ENCODE data around the gene EMC1. TPM values are rescaled to one million over a fixed set of nuclear protein-coding genes. Genes with fewer than 3 reads are reported as not detected.
"Not testable (repeated sequence)": the region's sequence is repeated elsewhere in the genome, so short reads cannot be mapped to it uniquely, and the experiment has no call there.

The EMC1 gene
- total RNA-seq, 6 experiments from 2014 or later, result 18.6 to 32.7 (median 25.3) TPM

DNA sequence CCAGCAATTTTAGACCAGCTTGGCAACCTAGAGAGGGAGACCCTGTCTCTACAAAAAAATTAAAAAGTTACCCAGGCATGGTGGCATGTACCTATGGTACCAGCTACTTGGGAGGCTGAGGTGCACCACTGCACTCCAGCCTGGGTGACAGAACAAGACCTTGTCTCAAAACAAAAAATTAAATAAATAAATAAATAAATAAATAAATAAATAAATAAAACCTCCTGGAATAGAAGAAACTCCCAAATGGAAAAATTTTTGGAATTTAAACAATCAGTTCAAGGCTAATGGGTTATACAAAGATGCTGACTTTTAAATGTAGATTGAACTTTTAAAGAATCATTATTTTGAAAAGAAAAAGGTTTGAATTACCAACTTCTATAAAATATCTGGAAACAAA, 63.5 kb downstream of the EMC1 start:
- no peak overlapping the region for H3K4me3 ChIP-seq
- H3K36me3 ChIP-seq, result peaks cover 13 to 69% (median 50%) of the 10 kb centered on the region in 4 donors
- intact Hi-C loops (cut with DNase I), result loop anchor here in 1 of 2 donors (10.0 kb wide), 1 partner anchor 47 kb away; no protein-coding TSS in a partner anchor
- H3K4me1 ChIP-seq, result peaks cover 0 to 6% (median 0%) of the 10 kb centered on the region in 4 donors
- ATAC-seq (no peak), DNase-seq (no peak)
- no peaks in the 10 kb centered on the region for H3K27me3 ChIP-seq
- no peak overlapping the region for H3K27ac ChIP-seq
- no peak for TF ChIP-seq POLR2A (IDR thresholded peaks at IDR 0.05)
- TF ChIP-seq, protein P1, sequence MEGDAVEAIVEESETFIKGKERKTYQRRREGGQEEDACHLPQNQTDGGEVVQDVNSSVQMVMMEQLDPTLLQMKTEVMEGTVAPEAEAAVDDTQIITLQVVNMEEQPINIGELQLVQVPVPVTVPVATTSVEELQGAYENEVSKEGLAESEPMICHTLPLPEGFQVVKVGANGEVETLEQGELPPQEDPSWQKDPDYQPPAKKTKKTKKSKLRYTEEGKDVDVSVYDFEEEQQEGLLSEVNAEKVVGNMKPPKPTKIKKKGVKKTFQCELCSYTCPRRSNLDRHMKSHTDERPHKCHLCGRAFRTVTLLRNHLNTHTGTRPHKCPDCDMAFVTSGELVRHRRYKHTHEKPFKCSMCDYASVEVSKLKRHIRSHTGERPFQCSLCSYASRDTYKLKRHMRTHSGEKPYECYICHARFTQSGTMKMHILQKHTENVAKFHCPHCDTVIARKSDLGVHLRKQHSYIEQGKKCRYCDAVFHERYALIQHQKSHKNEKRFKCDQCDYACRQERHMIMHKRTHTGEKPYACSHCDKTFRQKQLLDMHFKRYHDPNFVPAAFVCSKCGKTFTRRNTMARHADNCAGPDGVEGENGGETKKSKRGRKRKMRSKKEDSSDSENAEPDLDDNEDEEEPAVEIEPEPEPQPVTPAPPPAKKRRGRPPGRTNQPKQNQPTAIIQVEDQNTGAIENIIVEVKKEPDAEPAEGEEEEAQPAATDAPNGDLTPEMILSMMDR (IDR thresholded peaks at IDR 0.05), result no peak
- no peaks in the 10 kb centered on the region for H3K9me3 ChIP-seq

- TF ChIP-seq, protein P1 (IDR thresholded peaks at IDR 0.05), result no peak
- TF ChIP-seq POLR2A (IDR thresholded peaks at IDR 0.05), result no peak
- intact Hi-C loops (cut with DNase I), result loop anchor here in 1 of 2 donors (10.0 kb wide), 1 partner anchor 49 kb away; no protein-coding TSS in a partner anchor
- no peaks in the 10 kb centered on the region for H3K9me3 ChIP-seq
Observed at GRCh38 chr1:19186001-19186400, 65.3 kb downstream of the EMC1 start.

DNA sequence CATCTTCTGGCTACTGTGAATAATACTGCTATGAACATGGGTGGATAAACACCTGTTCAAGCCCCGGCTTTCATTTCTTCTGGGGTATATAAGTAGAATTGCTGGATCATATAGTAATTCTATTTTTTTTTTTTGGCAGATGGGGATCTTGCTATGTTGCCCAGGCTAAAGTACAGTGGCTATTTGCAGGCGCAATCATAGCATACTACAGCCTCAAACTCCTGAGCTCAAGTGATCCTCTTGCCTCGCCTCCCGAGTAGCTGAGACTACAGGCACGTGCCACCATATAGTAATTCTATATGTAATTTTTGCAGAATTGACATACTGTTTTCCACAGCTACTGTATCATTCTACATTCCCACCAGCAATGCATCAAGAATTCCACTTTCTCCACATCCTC, 69.1 kb downstream of the EMC1 start:
- H3K4me3 ChIP-seq, result no peak overlapping the region
- intact Hi-C loops (cut with DNase I), result loop anchor here in 1 of 2 donors (10.0 kb wide), 1 partner anchor 53 kb away; no protein-coding TSS in a partner anchor
- ATAC-seq, result no peak
- H3K36me3 ChIP-seq, result peaks cover 8 to 60% (median 41%) of the 10 kb centered on the region in 4 donors
- WGBS (ENCODE audit: insufficient coverage, low coverage, low lambda C conversion rate, missing lambda C conversion rate), result 98% methylated on average over 5 of the region's 5 CpGs
- DNase-seq, result no peak
- no peaks in the 10 kb centered on the region for H3K27me3 ChIP-seq
- H3K4me1 ChIP-seq, result peaks cover 0 to 35% (median 14%) of the 10 kb centered on the region in 4 donors
- no peak for TF ChIP-seq POLR2A (IDR thresholded peaks at IDR 0.05)
- no peak overlapping the region for H3K27ac ChIP-seq
- no peaks in the 10 kb centered on the region for H3K9me3 ChIP-seq

More at GRCh38 chr1:19186001-19186400, 65.3 kb downstream of the EMC1 start:
- Histone ChIP-seq H3K27me3 (no peaks in the 10 kb centered on the region), H3K27ac (no peak overlapping the region), H3K36me3 (peaks cover 8 to 63% (median 44%) of the 10 kb centered on the region in 4 donors), H3K4me1 (peaks cover 0 to 6% (median 0%) of the 10 kb centered on the region in 4 donors), H3K4me3 (no peak overlapping the region)
- WGBS (ENCODE audit: insufficient coverage, low coverage, low lambda C conversion rate, missing lambda C conversion rate), result 96% methylated on average over 2 of the region's 2 CpGs
- no peak for DNase-seq
- ATAC-seq, result no peak

GRCh38 chr1:19180265-19180657, 71.1 kb downstream of the EMC1 start:
- not testable (repeated sequence) for H3K9me3 ChIP-seq, ATAC-seq, H3K27me3 ChIP-seq, DNase-seq, H3K4me3 ChIP-seq
- Histone ChIP-seq H3K36me3 (peaks cover 8 to 60% (median 41%) of the 10 kb centered on the region in 4 donors), H3K4me1 (peaks cover 0 to 35% (median 14%) of the 10 kb centered on the region in 4 donors), H3K27ac (peak overlapping the region in 2 of 3 donors; percentile 69 to 76)
- intact Hi-C loops (cut with DNase I), result loop anchor here in 1 of 2 donors (10.0 kb wide), 1 partner anchor 55 kb away; no protein-coding TSS in a partner anchor
- 81% methylated on average over 8 of the region's 8 CpGs for WGBS (ENCODE audit: insufficient coverage, low coverage, low lambda C conversion rate, missing lambda C conversion rate)

DNA sequence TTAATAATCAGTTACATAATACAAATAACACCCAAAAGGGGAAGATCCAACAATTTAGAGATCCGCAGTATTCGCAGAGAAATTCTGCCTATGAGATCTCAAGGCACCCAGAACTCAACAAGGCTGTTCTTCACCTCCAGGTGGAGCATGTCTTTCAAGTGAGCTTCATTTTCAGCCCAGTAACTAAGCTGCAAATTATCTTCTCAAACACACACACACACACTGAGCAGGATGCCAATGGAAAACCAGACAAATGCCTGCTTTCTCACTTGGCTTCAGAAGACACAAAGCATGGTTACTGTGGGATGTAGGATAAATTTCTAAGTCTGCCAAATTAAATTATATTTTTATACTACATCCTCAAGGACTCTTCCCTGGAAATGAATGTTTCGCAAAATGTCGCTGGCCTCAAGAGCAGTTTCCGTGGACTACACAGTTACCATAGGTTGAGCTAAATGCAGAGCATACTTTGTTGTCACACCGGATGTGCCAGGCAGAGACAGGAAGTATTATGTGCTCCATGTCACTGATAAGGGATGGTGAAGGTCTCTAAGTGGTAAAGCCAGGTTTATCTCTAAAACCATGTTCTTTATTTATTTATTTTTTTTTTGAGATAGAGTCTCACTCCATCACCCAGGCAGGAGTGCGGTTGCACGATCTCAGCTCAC, 71.6 kb downstream of the EMC1 start:
- DNase-seq, result no peak

More for the DNA sequence above, 71.6 kb downstream of the EMC1 start:
- no peak for TF ChIP-seq POLR2A (IDR thresholded peaks at IDR 0.05)
- TF ChIP-seq, protein P1 (IDR thresholded peaks at IDR 0.05), result peak; percentile 28 to 53 (median 37)
- no peak overlapping the region for H3K4me3 ChIP-seq
- no peaks in the 10 kb centered on the region for H3K27me3 ChIP-seq
- H3K36me3 ChIP-seq, result peaks cover 8 to 60% (median 41%) of the 10 kb centered on the region in 4 donors
- no peaks in the 10 kb centered on the region for H3K9me3 ChIP-seq
- peaks cover 0 to 35% (median 14%) of the 10 kb centered on the region in 4 donors for H3K4me1 ChIP-seq
- peak; percentile 74 to 86 (median 81) for ATAC-seq
- intact Hi-C loops (cut with DNase I), result loop anchor here in 1 of 2 donors (10.0 kb wide), 1 partner anchor 55 kb away; no protein-coding TSS in a partner anchor
- H3K27ac ChIP-seq, result peak overlapping the region in 2 of 3 donors; percentile 69 to 76
- WGBS (ENCODE audit: insufficient coverage, low coverage, low lambda C conversion rate, missing lambda C conversion rate), result 64% methylated on average over 8 of the region's 8 CpGs
